HG02981 (cell line): ENCODE measurements around the gene KPNA4.
"Not testable (repeated sequence)": the region's sequence is repeated elsewhere in the genome, so short reads cannot be mapped to it uniquely, and the experiment has no call there.

Source experiments
- ATAC-seq: cut with Tn5 transposase; IDR thresholded peaks from one replicate; pipeline ENCODE4 v1.9.1; 2021; ENCODE audit warnings: mild to moderate bottlenecking, moderate library complexity; ENCODE audit not compliant: unreplicated experiment

Gene KPNA4

GRCh38 chr3:160573955-160574525, 8.7 kb upstream of the KPNA4 start:
- not testable (repeated sequence) for ATAC-seq

DNA sequence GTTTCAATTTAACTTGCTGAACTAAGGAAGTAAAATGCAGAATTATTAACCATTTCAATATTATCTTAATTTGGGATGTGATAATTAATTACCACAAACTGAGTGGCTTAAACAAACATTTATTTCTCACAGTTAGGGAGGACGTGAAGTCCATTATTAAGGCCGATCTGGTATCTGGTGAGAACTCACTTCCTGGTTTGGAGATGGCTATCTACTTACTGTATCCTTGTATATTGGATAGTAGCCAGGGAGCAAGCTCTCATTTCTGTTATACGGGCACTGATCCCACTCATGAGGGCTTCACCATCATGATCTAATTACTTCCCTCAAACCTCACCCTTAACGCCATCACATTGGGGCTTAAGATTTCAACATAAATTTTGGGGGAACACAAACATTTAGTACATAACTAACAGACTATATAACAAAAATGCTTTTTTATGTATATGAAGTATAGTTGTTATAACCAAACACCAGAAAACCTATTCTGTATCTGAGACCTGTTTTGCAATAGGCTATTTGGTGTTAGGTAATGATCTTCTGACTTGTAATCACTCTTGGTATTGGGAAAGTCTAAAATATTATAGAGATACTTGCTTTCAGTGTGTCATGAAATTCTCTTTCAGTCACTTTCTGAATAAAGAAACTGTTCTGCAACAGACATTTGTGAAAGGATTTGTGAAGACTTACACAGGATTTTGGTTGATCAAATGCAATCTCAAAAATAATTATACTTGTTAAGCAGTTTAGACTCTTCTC, 4.7 kb upstream of the KPNA4 start:
- no peak for ATAC-seq

DNA sequence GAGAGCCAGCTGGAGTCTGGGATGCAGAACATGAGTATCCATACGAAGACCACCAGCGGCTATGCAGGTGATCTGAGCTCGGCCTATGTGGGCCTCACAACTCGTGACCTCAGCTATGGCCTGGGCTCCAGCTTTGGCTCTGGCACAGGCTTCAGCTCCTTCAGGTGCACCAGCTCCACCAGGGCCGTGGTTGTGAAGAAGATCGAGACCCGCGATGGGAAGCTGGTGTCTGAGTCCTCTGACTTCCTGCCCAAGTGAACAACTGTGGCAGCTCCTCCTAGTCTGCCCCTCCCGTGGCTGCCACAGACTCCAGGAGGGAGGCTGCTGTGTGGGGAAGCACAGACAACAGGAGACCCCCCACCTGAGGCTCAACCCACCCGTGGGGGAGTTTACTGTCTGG, 3.6 kb upstream of the KPNA4 start:
- no peak for ATAC-seq

GRCh38 chr3:160567774-160568173, 2.4 kb upstream of the KPNA4 start:
- no peak for ATAC-seq

DNA sequence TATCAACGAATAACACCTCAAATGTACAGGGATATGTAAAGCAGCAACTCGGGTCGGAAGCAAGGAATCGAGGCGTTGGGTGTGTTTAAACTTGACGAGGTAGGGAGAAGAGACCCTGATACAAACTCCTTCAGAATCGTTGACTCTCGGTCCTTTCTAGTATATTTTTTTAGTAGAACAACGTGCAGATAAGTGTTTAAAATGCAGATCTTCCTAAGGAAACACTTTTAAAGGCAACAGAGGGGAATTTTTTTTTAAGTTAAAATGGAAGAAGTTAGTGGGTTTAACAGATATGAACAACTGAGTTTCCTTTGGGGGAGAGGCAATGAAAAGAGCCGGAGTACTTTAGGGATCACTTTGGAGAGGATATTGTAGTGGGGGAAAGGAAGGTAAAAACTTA, 1.1 kb upstream of the KPNA4 start:
- no peak for ATAC-seq

GRCh38 chr3:160564949-160565441, 376 bp downstream of the KPNA4 start:
- ATAC-seq: peak; percentile 38

DNA sequence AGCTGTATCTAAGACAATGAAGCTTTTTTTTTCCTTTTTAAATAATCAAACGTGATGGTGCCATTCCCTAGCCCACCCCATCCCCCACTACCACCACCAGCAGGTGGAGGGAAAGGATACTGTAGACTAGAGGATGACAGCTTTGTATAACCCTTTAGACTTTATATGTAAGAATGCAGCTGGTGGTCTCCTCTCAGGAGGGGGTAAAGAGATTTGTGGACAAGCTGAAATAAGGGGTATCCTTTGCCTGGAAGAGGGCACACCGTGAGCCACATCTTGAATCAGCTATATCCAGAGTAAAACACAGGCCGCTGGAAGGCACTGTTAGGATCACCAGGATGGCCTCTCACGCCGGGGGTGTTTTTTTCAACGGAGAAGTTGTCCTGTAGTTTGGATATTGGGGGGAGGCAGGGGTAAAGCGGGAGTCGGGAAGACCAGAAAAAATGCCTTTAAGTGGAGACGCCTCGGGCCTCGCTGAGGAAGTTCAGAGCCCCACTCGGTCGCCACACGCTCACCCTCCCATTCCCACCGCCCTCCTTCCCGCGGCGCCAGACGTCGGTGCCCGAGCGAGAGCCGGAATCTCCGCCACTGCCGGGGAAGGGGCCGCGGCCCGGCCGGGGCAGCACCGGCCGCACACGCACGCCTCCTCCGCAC, 986 bp downstream of the KPNA4 start:
- ATAC-seq: no peak

DNA sequence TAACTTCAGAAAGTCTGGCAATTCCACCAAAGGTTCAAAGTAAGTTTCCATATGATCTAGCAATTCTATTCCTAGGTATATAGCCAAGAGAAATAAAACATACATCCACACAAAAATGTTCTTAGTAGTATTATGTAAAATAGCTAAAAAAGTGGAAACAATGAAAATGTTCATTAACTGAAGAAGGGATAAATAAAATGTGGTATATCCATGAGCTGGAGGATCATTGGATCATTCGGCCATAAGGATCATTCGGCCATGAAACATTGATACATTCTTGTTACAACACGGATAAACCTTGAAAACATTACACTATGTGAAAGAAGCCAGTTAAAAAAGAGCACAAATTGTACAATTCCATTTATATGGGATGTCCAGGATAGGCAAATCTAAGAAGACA, 2.4 kb downstream of the KPNA4 start:
- ATAC-seq: no peak

DNA sequence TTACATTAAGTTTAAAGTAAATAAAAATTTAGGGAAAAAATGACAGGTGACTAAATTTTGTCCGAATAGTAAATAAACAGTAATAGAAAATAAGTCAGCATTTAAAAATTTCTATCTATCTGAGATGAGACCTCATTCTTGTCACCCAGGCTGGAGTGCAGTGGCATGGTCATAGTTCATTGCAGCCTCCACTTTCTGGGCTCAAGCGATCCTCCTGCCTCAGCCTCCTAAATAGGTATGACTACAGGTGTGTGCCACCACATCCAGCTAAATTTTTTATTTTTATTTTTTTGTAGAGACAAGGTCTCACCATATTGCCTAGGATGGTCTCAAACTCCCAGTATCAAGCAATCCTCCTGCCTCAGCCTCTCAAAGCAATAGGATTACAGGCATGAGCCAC, 7.8 kb downstream of the KPNA4 start:
- ATAC-seq: no peak

DNA sequence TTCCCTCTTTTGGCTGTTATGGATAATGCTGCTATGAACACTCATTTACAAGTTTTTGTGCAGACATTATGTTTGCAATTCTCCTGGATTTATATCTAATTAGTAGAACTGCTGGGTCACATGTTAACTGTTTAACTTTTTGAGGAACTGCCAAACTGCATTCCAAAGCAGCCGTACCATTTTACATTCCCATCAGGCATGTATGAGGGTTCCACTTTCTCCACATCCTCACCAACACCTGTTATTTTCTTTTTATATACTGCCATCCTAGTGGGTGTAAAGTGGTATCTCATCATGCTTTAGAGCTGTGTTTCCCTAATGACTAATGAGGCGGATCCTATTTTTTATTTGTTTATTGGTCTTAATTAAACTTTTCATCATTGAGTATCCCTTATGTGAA, 9.2 kb downstream of the KPNA4 start:
- no peak for ATAC-seq

GRCh38 chr3:160554980-160555379, 10.4 kb downstream of the KPNA4 start:
- ATAC-seq: no peak

DNA sequence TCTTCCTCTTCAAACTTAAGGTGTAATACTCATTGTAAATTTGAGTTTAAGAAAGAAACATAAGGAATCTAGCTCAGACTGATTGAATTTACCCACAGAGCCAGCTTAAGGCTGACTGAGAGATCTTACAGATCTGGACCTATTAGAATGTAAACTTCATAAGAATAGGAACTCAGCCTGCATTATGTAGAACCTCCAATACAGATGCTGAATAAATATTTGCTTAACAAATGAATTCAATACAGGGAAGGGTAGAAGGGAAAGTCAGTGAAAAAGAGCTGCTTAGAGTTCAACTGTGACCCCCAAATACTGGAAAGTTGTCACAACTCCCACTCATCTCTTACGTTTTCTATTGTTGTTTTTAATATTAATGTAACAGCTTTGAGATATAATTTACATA, 11.5 kb downstream of the KPNA4 start:
- no peak for ATAC-seq

GRCh38 chr3:160546727-160547126, 18.6 kb downstream of the KPNA4 start:
- peak; percentile 40 for ATAC-seq

GRCh38 chr3:160545504-160545871, 19.9 kb downstream of the KPNA4 start:
- no peak for ATAC-seq

GRCh38 chr3:160544844-160545503, 20.4 kb downstream of the KPNA4 start:
- no peak for ATAC-seq

- no peak for ATAC-seq
Measured at GRCh38 chr3:160540551-160540950, 24.8 kb downstream of the KPNA4 start.

GRCh38 chr3:160538895-160539294, 26.5 kb downstream of the KPNA4 start:
- ATAC-seq: no peak

GRCh38 chr3:160537729-160538128, 27.6 kb downstream of the KPNA4 start:
- no peak for ATAC-seq

DNA sequence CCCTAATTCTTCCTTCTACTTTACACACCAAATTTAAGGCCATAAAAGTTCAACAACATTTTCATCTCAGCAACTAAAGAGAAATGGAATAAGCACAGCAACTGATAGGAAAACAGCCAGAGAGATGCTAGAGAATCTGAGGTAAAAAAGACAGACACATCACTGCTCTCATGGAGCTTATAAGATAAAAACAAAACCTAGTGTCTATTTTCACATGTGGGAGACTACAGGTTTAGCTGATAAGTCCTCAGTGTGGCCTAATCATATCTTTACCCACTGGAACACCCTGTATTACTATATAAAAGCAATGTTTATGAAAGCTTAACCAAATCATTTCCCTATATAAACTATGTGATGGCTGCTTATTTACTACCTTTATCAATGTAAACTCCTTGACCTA, 33.0 kb downstream of the KPNA4 start:
- ATAC-seq: no peak

DNA sequence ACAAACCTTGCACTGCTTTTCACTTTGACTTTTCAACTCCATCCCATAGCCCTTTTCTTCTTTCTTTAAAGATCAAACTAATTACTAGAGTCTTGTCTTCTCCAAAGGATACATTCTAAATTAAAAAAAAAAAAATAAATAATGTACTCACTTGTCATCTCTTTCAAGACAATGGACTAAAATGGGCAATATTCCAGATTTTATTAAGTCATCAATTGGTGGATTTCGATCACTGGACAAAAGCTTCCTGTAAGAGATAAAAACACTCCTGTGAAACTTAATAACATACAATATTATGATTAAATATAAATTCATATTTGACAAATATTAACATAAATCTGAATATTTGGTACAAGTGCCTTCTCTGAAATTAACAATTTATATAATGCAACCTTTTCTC, 34.1 kb downstream of the KPNA4 start:
- no peak for ATAC-seq

DNA sequence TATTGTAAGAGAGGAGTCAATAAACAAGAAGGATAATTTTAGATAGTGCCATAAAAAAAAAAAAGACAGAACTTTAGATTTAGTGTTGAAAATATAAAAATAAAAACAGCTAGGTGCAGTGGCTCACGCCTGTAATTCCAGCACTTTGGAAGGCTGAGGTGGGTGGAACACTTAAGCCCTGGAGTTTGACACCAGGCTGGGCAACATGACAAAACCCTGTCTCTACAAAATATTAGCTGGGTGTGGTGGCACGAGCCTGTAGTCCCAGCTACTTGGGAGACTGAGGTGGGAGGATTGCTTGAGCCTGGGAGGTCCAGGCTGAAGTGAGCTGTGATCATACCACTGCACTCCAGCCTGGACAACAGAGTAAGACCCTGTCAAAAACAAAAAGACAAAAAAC, 49.0 kb downstream of the KPNA4 start:
- not testable (repeated sequence) for ATAC-seq

GRCh38 chr3:160501325-160501724, 64.0 kb downstream of the KPNA4 start:
- ATAC-seq: no peak
